HepG2 (cell line): Measurements from ENCODE around the gene OGFR. TPM values are rescaled to one million over a fixed set of nuclear protein-coding genes. Genes with fewer than 3 reads are reported as not detected.
A peak's percentile ranks its signal among the peaks of the same experiment; 100 is the strongest.

Experiments used
- ARNTL ChIP-seq: sonication (generic); formaldehyde crosslinking; IDR thresholded peaks from 2 replicates; pipeline ENCODE4 v1.4.0; 2020; ENCODE audit warnings: mild to moderate bottlenecking, missing genetic modification reagents
- FOSL2 ChIP-seq: sonication (generic); formaldehyde crosslinking; IDR thresholded peaks from 2 replicates; pipeline ENCODE4 v1.4.0; 2020; ENCODE audit warnings: missing genetic modification reagents
- HDAC2 ChIP-seq: sonication (generic); formaldehyde crosslinking; IDR thresholded peaks from 2 replicates; pipeline ENCODE4 v1.4.0; 2020; ENCODE audit warnings: missing genetic modification reagents
- NFATC3 ChIP-seq: sonication (generic); formaldehyde crosslinking; IDR thresholded peaks from 2 replicates; pipeline ENCODE4 v1.5.1; 2020; ENCODE audit warnings: mild to moderate bottlenecking, missing genetic modification reagents
- RARG ChIP-seq: sonication (generic); formaldehyde crosslinking; IDR thresholded peaks from 2 replicates; pipeline ENCODE4 v1.4.0; 2020; ENCODE audit warnings: low read depth, mild to moderate bottlenecking, missing genetic modification reagents
- SALL1 ChIP-seq: sonication (generic); formaldehyde crosslinking; IDR thresholded peaks from 2 replicates; pipeline ENCODE4 v1.8.0; 2022; ENCODE audit warnings: mild to moderate bottlenecking, missing genetic modification reagents
- TRIM24 ChIP-seq: sonication (generic); formaldehyde crosslinking; IDR thresholded peaks from 2 replicates; pipeline ENCODE4 v1.8.0; 2022; ENCODE audit warnings: mild to moderate bottlenecking, missing genetic modification reagents
- ZBTB21 ChIP-seq: sonication (generic); formaldehyde crosslinking; IDR thresholded peaks from 2 replicates; pipeline ENCODE4 v1.4.0; 2020; ENCODE audit warnings: missing genetic modification reagents
- ZFY ChIP-seq: sonication (generic); formaldehyde crosslinking; IDR thresholded peaks from 2 replicates; pipeline ENCODE4 v1.4.0; 2020; ENCODE audit warnings: missing genetic modification reagents
- ZNF3 ChIP-seq: IDR thresholded peaks from 2 replicates; pipeline ENCODE4 v1.7.0; 2017; ENCODE audit warnings: inconsistent platforms
- ZNF569 ChIP-seq: sonication (generic); formaldehyde crosslinking; IDR thresholded peaks from 2 replicates; pipeline ENCODE4 v1.5.0; 2020; ENCODE audit warnings: mild to moderate bottlenecking, missing genetic modification reagents, moderate library complexity, borderline replicate concordance
- ZNF781 ChIP-seq: sonication (generic); formaldehyde crosslinking; IDR thresholded peaks from 2 replicates; pipeline ENCODE4 v1.5.1; 2020; ENCODE audit warnings: borderline replicate concordance, mild to moderate bottlenecking, missing genetic modification reagents; ENCODE audit errors: not compliant biosample characterization
- ZNF83 ChIP-seq: sonication (generic); formaldehyde crosslinking; IDR thresholded peaks from 2 replicates; pipeline ENCODE4 v1.4.0; 2020; ENCODE audit warnings: missing genetic modification reagents, mild to moderate bottlenecking, borderline replicate concordance
- polyA plus RNA-seq, 8 experiments: library from polyadenylated mRNA; depleted of rRNA in 3 of 8; stranded (reverse) in 7 of 8; unstranded in 1 of 8; fragments of >200 nt; fragmentation: Illumina TruSeq in 4 of 8; extraction: Trizol in 4 of 8; gene quantifications; 2 replicates each; pipeline versions ENCODE4 v1.2.1 to v1.2.3, GENCODE V29; 2011 to 2016; ENCODE audit warnings: low read depth in 4 of 8, missing spikeins in 1 of 8, mixed read lengths in 1 of 8; ENCODE audit not compliant: insufficient read depth in 1 of 8
- total RNA-seq, 5 experiments: library from RNA; depleted of rRNA; stranded (reverse); fragments of >200 nt; fragmentation: Illumina TruSeq; extraction: Trizol; gene quantifications; 2 replicates each; pipeline ENCODE4 v1.2.3, GENCODE V29; 2016; ENCODE audit warnings: low read depth in 1 of 5
- TF ChIP-seq, protein P1 (sequence below): sonication (generic); formaldehyde crosslinking; IDR thresholded peaks from 2 replicates; pipeline ENCODE4 v1.4.0; 2020; ENCODE audit warnings: missing genetic modification reagents, mild to moderate bottlenecking, borderline replicate concordance
- TF ChIP-seq, protein P2 (sequence below): sonication (generic); formaldehyde crosslinking; IDR thresholded peaks from 2 replicates; pipeline ENCODE4 v1.5.0; 2020; ENCODE audit warnings: missing genetic modification reagents
- TF ChIP-seq, protein P3 (sequence below): sonication (generic); formaldehyde crosslinking; IDR thresholded peaks from 2 replicates; pipeline ENCODE4 v1.5.1; 2020; ENCODE audit warnings: mild to moderate bottlenecking, moderate library complexity, missing genetic modification reagents
- TF ChIP-seq, protein P4 (sequence below): IDR thresholded peaks from 2 replicates; pipeline ENCODE4 v1.6.1; 2016; ENCODE audit warnings: missing biosample characterization, missing genetic modification reagents, low read depth
- TF ChIP-seq, protein P5 (sequence below): sonication (generic); formaldehyde crosslinking; IDR thresholded peaks from 2 replicates; pipeline ENCODE4 v1.5.1; 2020; ENCODE audit warnings: mild to moderate bottlenecking, missing genetic modification reagents

Gene OGFR
- total and polyA plus RNA-seq, 2 of the 13 experiments (the other 11 are each of a cell fraction or from before 2014, with no cell fraction given) = 47.7 to 81.8 TPM

DNA sequence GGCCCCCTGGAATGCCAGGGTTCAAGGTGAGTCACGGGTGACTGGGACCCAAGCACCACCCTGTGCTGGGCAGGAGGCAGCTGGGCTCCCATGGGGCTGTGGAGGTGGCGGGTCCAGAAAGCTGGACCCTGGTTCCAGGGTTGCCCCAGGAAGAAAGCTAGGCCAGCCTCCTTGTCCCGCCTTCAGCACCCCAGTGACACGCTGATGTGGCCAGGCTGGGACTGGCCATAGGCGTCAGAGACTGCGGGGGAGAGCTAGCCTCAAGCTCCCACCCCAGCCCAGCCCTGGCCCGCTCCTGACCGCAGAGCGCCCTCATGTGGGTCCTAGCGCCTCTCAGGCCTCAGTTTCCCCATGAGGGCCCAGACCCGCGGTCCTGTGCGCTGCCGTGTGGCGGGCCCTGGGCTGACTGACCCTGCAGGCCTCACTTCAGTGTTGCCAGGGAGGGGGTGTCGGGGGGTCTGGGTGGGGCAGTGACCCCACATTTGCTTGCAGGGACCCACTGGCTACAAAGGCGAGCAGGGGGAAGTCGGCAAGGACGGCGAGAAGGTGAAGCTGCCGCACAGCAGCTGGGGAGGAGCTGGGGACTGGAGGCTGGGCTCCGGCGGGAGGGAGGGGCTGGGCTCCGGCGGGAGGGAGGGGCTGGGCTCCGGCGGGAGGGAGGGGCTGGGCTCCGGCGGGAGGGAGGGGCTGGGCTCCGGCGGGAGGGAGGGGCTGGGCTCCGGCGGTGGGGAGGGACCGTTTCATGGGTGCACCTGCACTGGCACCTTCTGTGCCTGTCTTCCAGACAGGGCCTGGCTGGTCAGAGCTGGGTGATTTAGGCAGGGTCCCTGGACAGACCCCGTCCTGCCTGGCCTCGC, 20.1 kb downstream of the OGFR start (continued):
- TF ChIP-seq, protein P1, sequence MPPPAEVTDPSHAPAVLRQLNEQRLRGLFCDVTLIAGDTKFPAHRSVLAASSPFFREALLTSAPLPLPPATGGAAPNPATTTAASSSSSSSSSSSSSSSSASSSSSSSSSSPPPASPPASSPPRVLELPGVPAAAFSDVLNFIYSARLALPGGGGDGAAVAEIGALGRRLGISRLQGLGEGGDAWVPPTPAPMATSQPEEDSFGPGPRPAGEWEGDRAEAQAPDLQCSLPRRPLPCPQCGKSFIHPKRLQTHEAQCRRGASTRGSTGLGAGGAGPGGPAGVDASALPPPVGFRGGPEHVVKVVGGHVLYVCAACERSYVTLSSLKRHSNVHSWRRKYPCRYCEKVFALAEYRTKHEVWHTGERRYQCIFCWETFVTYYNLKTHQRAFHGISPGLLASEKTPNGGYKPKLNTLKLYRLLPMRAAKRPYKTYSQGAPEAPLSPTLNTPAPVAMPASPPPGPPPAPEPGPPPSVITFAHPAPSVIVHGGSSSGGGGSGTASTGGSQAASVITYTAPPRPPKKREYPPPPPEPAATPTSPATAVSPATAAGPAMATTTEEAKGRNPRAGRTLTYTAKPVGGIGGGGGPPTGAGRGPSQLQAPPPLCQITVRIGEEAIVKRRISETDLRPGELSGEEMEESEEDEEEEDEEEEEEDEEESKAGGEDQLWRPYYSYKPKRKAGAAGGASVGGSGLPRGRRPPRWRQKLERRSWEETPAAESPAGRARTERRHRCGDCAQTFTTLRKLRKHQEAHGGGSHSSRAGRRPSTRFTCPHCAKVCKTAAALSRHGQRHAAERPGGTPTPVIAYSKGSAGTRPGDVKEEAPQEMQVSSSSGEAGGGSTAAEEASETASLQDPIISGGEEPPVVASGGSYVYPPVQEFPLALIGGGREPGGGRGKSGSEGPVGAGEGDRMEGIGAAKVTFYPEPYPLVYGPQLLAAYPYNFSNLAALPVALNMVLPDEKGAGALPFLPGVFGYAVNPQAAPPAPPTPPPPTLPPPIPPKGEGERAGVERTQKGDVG = no peak
- TF ChIP-seq HDAC2 (CRISPR knock-in tag) (no peak), NFATC3 (0 out of 2 replicates have a peak, but pooled peaks have one; percentile 39), ZNF781 (CRISPR knock-in tag) (peak; percentile 58), SALL1 (peak; percentile 50), ZNF569 (no peak), FOSL2 (CRISPR knock-in tag) (peak; percentile 73), ZNF3 (CRISPR knock-in tag) (no peak), ZNF83 (CRISPR knock-in tag) (no peak), TRIM24 (CRISPR knock-in tag) (no peak), ARNTL (CRISPR knock-in tag) (0 out of 2 replicates have a peak, but pooled peaks have one; percentile 52), RARG (CRISPR knock-in tag) (no peak), ZFY (CRISPR knock-in tag) (no peak), ZBTB21 (CRISPR knock-in tag) (0 out of 2 replicates have a peak, but pooled peaks have one; percentile 10)
- TF ChIP-seq, protein P2, sequence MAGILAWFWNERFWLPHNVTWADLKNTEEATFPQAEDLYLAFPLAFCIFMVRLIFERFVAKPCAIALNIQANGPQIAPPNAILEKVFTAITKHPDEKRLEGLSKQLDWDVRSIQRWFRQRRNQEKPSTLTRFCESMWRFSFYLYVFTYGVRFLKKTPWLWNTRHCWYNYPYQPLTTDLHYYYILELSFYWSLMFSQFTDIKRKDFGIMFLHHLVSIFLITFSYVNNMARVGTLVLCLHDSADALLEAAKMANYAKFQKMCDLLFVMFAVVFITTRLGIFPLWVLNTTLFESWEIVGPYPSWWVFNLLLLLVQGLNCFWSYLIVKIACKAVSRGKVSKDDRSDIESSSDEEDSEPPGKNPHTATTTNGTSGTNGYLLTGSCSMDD (CRISPR knock-in tag) = no peak
- TF ChIP-seq, protein P3, sequence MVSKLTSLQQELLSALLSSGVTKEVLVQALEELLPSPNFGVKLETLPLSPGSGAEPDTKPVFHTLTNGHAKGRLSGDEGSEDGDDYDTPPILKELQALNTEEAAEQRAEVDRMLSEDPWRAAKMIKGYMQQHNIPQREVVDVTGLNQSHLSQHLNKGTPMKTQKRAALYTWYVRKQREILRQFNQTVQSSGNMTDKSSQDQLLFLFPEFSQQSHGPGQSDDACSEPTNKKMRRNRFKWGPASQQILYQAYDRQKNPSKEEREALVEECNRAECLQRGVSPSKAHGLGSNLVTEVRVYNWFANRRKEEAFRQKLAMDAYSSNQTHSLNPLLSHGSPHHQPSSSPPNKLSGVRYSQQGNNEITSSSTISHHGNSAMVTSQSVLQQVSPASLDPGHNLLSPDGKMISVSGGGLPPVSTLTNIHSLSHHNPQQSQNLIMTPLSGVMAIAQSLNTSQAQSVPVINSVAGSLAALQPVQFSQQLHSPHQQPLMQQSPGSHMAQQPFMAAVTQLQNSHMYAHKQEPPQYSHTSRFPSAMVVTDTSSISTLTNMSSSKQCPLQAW = peak; percentile 65; the same call in 1 of the 2 replicates
- TF ChIP-seq, protein P4, sequence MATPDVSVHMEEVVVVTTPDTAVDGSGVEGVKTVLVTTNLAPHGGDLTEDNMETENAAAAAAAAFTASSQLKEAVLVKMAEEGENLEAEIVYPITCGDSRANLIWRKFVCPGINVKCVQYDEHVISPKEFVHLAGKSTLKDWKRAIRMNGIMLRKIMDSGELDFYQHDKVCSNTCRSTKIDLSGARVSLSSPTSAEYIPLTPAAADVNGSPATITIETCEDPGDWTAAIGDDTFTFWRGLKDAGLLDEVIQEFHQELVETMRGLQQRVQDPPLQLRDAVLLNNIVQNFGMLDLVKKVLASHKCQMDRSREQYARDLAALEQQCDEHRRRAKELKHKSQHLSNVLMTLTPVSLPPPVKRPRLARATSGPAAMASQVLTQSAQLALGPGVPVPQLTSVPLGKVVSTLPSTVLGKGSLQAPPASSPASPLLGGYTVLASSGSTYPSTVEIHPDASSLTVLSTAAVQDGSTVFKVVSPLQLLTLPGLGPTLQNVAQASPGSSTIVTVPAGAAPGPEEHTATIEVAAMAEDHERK (CRISPR knock-in tag) = no peak
- TF ChIP-seq, protein P5, sequence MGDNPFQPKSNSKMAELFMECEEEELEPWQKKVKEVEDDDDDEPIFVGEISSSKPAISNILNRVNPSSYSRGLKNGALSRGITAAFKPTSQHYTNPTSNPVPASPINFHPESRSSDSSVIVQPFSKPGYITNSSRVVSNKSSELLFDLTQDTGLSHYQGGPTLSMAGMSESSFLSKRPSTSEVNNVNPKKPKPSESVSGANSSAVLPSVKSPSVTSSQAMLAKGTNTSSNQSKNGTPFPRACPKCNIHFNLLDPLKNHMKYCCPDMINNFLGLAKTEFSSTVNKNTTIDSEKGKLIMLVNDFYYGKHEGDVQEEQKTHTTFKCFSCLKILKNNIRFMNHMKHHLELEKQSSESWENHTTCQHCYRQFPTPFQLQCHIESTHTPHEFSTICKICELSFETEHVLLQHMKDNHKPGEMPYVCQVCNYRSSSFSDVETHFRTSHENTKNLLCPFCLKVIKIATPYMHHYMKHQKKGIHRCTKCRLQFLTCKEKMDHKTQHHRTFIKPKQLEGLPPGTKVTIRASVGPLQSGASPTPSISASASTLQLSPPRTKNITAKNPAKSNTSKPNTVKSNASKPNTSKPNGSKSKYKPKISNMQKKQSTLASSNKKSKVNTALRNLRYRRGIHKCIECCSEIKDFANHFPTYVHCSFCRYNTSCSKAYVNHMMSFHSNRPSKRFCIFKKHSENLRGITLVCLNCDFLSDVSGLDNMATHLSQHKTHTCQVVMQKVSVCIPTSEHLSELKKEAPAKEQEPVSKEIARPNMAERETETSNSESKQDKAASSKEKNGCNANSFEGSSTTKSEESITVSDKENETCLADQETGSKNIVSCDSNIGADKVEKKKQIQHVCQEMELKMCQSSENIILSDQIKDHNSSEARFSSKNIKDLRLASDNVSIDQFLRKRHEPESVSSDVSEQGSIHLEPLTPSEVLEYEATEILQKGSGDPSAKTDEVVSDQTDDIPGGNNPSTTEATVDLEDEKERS (CRISPR knock-in tag) = peak; percentile 71; the same call in 1 of the 2 replicates
